Transverse colon (tissue), 4 donors: ENCODE results near the gene AVPR2. TPM values are rescaled to one million over a fixed set of nuclear protein-coding genes. Genes with fewer than 3 reads are reported as not detected.

Source experiments
- DNase-seq: peaks from one replicate; pipeline ENCODE4 v3.0.0-alpha.2; 2019
- H3K27ac ChIP-seq, 4 donors: fragments of 200-600 bp; sonication (generic); 2 replicates each; pipeline ENCODE4 v1.5.1; 2016 to 2018; ENCODE audit warnings: inconsistent platforms in 4 of 4
- H3K27me3 ChIP-seq: fragments of 200-600 bp; sonication (generic); 2 replicates; pipeline ENCODE4 v1.5.1; 2017; ENCODE audit warnings: inconsistent platforms
- H3K36me3 ChIP-seq, 4 donors: fragments of 200-600 bp; sonication (generic); 2 replicates each; pipeline ENCODE4 v1.5.1; 2017 to 2019; ENCODE audit warnings: inconsistent platforms in 4 of 4
- H3K4me1 ChIP-seq, 4 donors: fragments of 200-600 bp; sonication (generic); 2 replicates each; pipeline ENCODE4 v1.5.1; 2017 to 2020; ENCODE audit warnings: inconsistent platforms in 4 of 4
- H3K4me3 ChIP-seq, 4 donors: fragments of 200-600 bp; sonication (generic); 1 replicate in 1 of 4; 2 replicates in 3 of 4; pipeline versions ENCODE4 v1.5.1 to v1.6.1; 2017 to 2019; ENCODE audit warnings: inconsistent platforms in 4 of 4
- H3K9me3 ChIP-seq, 2 donors: fragments of 200-600 bp; sonication (generic); 2 replicates each; pipeline ENCODE4 v1.5.1; 2017 to 2019; ENCODE audit warnings: inconsistent platforms in 2 of 2
- CTCF ChIP-seq, 5 experiments: fragments of 200-600 bp in 3 of 5; fragments of 450-650 bp in 2 of 5; sonication (generic) in 3 of 5; IDR thresholded peaks; 1 replicate in 2 of 5; 2 replicates in 3 of 5; pipeline ENCODE4 v1.5.1; 2016 to 2017; ENCODE audit warnings: antibody characterized with exemption in 5 of 5, inconsistent platforms in 3 of 5, mild to moderate bottlenecking in 2 of 5, moderate library complexity in 1 of 5
- EP300 ChIP-seq: sonication (generic); formaldehyde crosslinking; IDR thresholded peaks from one replicate; pipeline ENCODE4 v1.6.1; 2017; ENCODE audit warnings: antibody characterized with exemption, low read depth
- POLR2A ChIP-seq: fragments of 450-650 bp; IDR thresholded peaks from one replicate; pipeline ENCODE4 v1.6.1; 2016; ENCODE audit warnings: antibody characterized with exemption, mild to moderate bottlenecking, moderate library complexity
- POLR2AphosphoS5 ChIP-seq, 3 donors: sonication (generic); formaldehyde crosslinking; IDR thresholded peaks; one replicate each; pipeline ENCODE4 v1.6.1; 2016; ENCODE audit warnings: antibody characterized with exemption in 3 of 3
- WGBS, 2 donors: methylation state at CpG; one replicate each; pipeline ENCODE4 v1.1.5; 2018; ENCODE audit warnings: low coverage in 1 of 2; 5-methylcytosine and 5-hydroxymethylcytosine counted together
- in situ Hi-C, 4 donors: fragments of 200-750 bp; cut with MboI; loops; one replicate each; pipeline versions ENCODE4 v1.15.0 to v1.15.1; 2017; ENCODE audit warnings: low sequenced_read_pairs in 3 of 4, low pct_ligation_motif_present in 1 of 4, low pct_unique_long_range_greater_than_20kb in 1 of 4
- intact Hi-C: fragments of 100-400 bp; cut with DNase I; formaldehyde crosslinking; loops from one replicate; pipeline ENCODE4 v1.15.1; 2023; ENCODE audit warnings: low total_unique reads
- total RNA-seq, 4 donors: library from RNA; depleted of rRNA; stranded (reverse); fragments of >200 nt; gene quantifications; one replicate each; pipeline ENCODE4 v1.1.0, GENCODE V29; 2016

Gene AVPR2
- total RNA-seq, 4 donors from 2014 or later, result 0.41 to 72.2 (median 9.8) TPM; not detected in 1

- H3K27me3 ChIP-seq, result no peaks in the 10 kb centered on the region
- WGBS, 2 donors, result 89% methylated on average over 13 of the region's 13 CpGs; no CpG with 5 or more reads in 1 of the 2 donors
- intact Hi-C loops, result no loop called here
Observed at GRCh38 chrX:153931748-153932147, 27.3 kb downstream of the AVPR2 start.

GRCh38 chrX:153932220-153932915 is 27.9 kb downstream of the AVPR2 start:
- Histone ChIP-seq H3K27me3 (no peaks in the 10 kb centered on the region), H3K27ac (no peak overlapping the region), H3K9me3 (no peaks in the 10 kb centered on the region), H3K4me1 (peaks cover 4 to 26% (median 19%) of the 10 kb centered on the region in 4 donors), H3K36me3 (no peaks in the 10 kb centered on the region), H3K4me3 (no peak overlapping the region)
- WGBS, 2 donors, result 90% methylated on average over 13 of the region's 13 CpGs; no CpG with 5 or more reads in 1 of the 2 donors
- TF ChIP-seq POLR2A (no peak), EP300 (no peak), POLR2AphosphoS5 (IDR thresholded peaks at IDR 0.05) (no peak)
- intact Hi-C loops (no loop called here), in situ Hi-C loops (loop anchor here in 1 of 4 donors (25.0 kb wide), 2 partner anchors 145 to 970 kb away; partner anchors contain the start of genes IDH3G, SRPK3 and SSR4)
- DNase-seq, result no peak

More at GRCh38 chrX:153931748-153932147, 27.3 kb downstream of the AVPR2 start:
- no peaks in the 10 kb centered on the region for H3K9me3 ChIP-seq
- no peak overlapping the region for H3K27ac ChIP-seq
- in situ Hi-C loops, result loop anchor here in 1 of 4 donors (25.0 kb wide), 2 partner anchors 144 to 969 kb away; partner anchors contain the start of genes IDH3G, SRPK3 and SSR4
- H3K4me1 ChIP-seq, result peaks cover 9 to 31% (median 22%) of the 10 kb centered on the region in 4 donors
- no peaks in the 10 kb centered on the region for H3K36me3 ChIP-seq
- DNase-seq, result no peak
- TF ChIP-seq CTCF (IDR thresholded peaks at IDR 0.05) (no peak), POLR2A (no peak), EP300 (no peak), POLR2AphosphoS5 (IDR thresholded peaks at IDR 0.05) (no peak)
- H3K4me3 ChIP-seq, result no peak overlapping the region

- in situ Hi-C loops, result loop anchor here in 1 of 4 donors (25.0 kb wide), 2 partner anchors 146 to 971 kb away; partner anchors contain the start of genes IDH3G, SRPK3 and SSR4
- Histone ChIP-seq H3K27me3 (no peaks in the 10 kb centered on the region), H3K36me3 (no peaks in the 10 kb centered on the region), H3K4me1 (peaks cover 3 to 24% (median 15%) of the 10 kb centered on the region in 4 donors), H3K27ac (peak overlapping the region in 3 of 4 donors; percentile 68 to 87 (median 73)), H3K9me3 (no peaks in the 10 kb centered on the region), H3K4me3 (peak overlapping the region in 3 of 4 donors; percentile 70 to 88 (median 80))
- no peak for TF ChIP-seq POLR2A
- DNase-seq, result no peak
- 33 to 43% methylated on average over 3 to 7 of the region's 7 CpGs for WGBS, 2 donors
- intact Hi-C loops, result no loop called here
Observed at GRCh38 chrX:153933748-153934147, 29.3 kb downstream of the AVPR2 start.

- Histone ChIP-seq H3K9me3 (no peaks in the 10 kb centered on the region), H3K27ac (peak overlapping the region; percentile 68 to 87 (median 72)), H3K4me3 (peak overlapping the region; percentile 50 to 88 (median 75)), H3K36me3 (no peaks in the 10 kb centered on the region), H3K4me1 (peaks cover 3 to 19% (median 10%) of the 10 kb centered on the region in 4 donors), H3K27me3 (no peaks in the 10 kb centered on the region)
- TF ChIP-seq EP300 (no peak), POLR2A (no peak), CTCF (IDR thresholded peaks at IDR 0.05) (no peak), POLR2AphosphoS5 (IDR thresholded peaks at IDR 0.05) (no peak)
- intact Hi-C loops (no loop called here), in situ Hi-C loops (loop anchor here in 1 of 4 donors (25.0 kb wide), 2 partner anchors 147 to 972 kb away; partner anchors contain the start of genes IDH3G, SRPK3 and SSR4)
- DNase-seq, result no peak
- WGBS, 2 donors, result 30 to 34% methylated on average over 2 to 19 of the region's 33 CpGs
Observed at GRCh38 chrX:153934148-153934761, 29.8 kb downstream of the AVPR2 start.
